ENCODE data around the gene LRRTM1.

Gene LRRTM1

GRCh38 chr2:80256782-80257167, 47.8 kb downstream of the LRRTM1 start:
- DNase-seq (ENCODE audit: low read depth), result no peak
- no peak overlapping the region for H3K4me3 ChIP-seq (ENCODE audit: control insufficient read depth, low read depth, low read length)
- TF ChIP-seq CTCF (conservative IDR thresholded peaks at IDR 0.05; ENCODE audit: control insufficient read depth, insufficient read depth, low read depth, low read length), result no peak

GRCh38 chr2:80255918-80256781, 48.4 kb downstream of the LRRTM1 start:
- H3K4me3 ChIP-seq (ENCODE audit: control insufficient read depth, low read depth, low read length), result no peak overlapping the region
- DNase-seq (ENCODE audit: low read depth), result peak; percentile 29
- TF ChIP-seq CTCF (conservative IDR thresholded peaks at IDR 0.05; ENCODE audit: control insufficient read depth, insufficient read depth, low read depth, low read length), result peak; percentile 37

DNA sequence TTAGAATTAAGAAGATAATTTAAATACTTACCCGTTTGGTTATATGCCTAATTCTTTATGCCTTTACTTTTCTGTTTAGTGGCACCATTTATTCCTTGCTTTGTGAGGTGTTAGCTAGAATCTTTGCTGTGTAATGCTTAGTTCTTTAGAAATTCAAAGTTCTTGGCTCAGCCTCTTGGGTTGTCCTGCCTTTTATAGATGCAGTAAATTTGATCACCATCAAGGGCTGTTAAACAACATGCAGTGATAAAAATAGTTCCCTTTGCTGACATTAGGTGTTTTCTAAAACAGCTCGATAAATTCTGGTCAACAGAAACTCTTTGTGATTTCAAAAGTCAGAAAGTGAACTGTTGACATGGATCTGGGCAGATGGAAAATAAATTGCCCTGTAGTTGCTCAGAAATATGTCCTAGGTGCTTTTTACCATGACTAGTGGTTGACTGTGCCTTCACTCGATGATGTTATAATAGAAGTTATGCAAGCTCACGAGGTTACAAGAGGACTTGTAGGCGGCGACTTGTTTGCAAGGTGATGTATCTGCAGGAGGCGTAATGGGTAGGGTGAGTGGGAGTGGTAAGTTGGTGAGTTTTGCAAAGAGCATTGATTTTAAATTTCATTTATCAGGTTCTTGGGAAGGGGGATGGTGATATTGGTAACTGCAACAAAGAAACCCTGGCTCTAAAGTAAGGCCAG, 52.1 kb downstream of the LRRTM1 start:
- TF ChIP-seq CTCF (conservative IDR thresholded peaks at IDR 0.05; ENCODE audit: control insufficient read depth, insufficient read depth, low read depth, low read length), result no peak
- DNase-seq (ENCODE audit: low read depth), result no peak
- H3K4me3 ChIP-seq (ENCODE audit: control insufficient read depth, low read depth, low read length), result no peak overlapping the region
